GM10248 (cell line): ENCODE measurements around the gene CTXN3.

Experiments used
- CTCF ChIA-PET: fragments of 300-600 bp; sonication (Branson Sonifier 250); formaldehyde crosslinking; extraction: SDS; loops from one replicate; lab custom pipeline; 2021; ENCODE audit warnings: antibody characterized with exemption; lab: Yijun Ruan, JAX
- POLR2A ChIA-PET: fragments of 350-650 bp; sonication (Branson Sonifier 250); formaldehyde crosslinking; extraction: SDS; loops from one replicate; lab custom pipeline; 2020; ENCODE audit warnings: antibody characterized with exemption; lab: Yijun Ruan, JAX
- DNase-seq: peaks from one replicate; pipeline ENCODE4 v3.0.0; 2012; ENCODE audit errors: extremely low spot score
- CTCF ChIP-seq: IDR thresholded peaks from 2 replicates; pipeline ENCODE4 v1.5.1; 2012; ENCODE audit warnings: mild to moderate bottlenecking, low read depth; ENCODE audit errors: extremely low read depth, missing control alignments, control extremely low read depth

CTXN3 gene

GRCh38 chr5:127686424-127686823 lies 37.5 kb downstream of the CTXN3 start:
- CTCF ChIA-PET, result interaction anchor here (1.1 kb wide), 1 partner anchor 28 kb away, joined by 3 read pairs; no protein-coding TSS in a partner anchor

GRCh38 chr5:127694518-127695171 lies 45.8 kb downstream of the CTXN3 start:
- ChIA-PET POLR2A (no interaction called here), CTCF (interaction anchor here (1.2 kb wide), 1 partner anchor 9 kb away, joined by 3 read pairs; the partner anchor contains the start of gene CCDC192)

More at GRCh38 chr5:127686424-127686823, 37.5 kb downstream of the CTXN3 start:
- POLR2A ChIA-PET, result no interaction called here
- DNase-seq, result no peak
- TF ChIP-seq CTCF, result no peak

GRCh38 chr5:127695346-127695745 lies 46.5 kb downstream of the CTXN3 start:
- ChIA-PET CTCF (interaction anchor here (1.4 kb wide), 1 partner anchor 13 kb away, joined by 3 read pairs; no protein-coding TSS in a partner anchor), POLR2A (no interaction called here)
- no peak for DNase-seq
- no peak for TF ChIP-seq CTCF

More at GRCh38 chr5:127694518-127695171, 45.8 kb downstream of the CTXN3 start:
- TF ChIP-seq CTCF, result no peak
- DNase-seq, result no peak

GRCh38 chr5:127696683-127697082 lies 47.8 kb downstream of the CTXN3 start:
- no peak for DNase-seq
- POLR2A ChIA-PET, result no interaction called here

GRCh38 chr5:127697894-127698600 lies 49.2 kb downstream of the CTXN3 start:
- CTCF ChIA-PET, result no interaction called here
- no peak for TF ChIP-seq CTCF
- POLR2A ChIA-PET, result no interaction called here
- DNase-seq, result no peak

More at GRCh38 chr5:127696683-127697082, 47.8 kb downstream of the CTXN3 start:
- TF ChIP-seq CTCF, result no peak
- CTCF ChIA-PET, result interaction anchor here (1.4 kb wide), 1 partner anchor 11 kb away, joined by 3 read pairs; no protein-coding TSS in a partner anchor

GRCh38 chr5:127699416-127699815 lies 50.5 kb downstream of the CTXN3 start:
- no peak for DNase-seq
- TF ChIP-seq CTCF, result no peak
- CTCF ChIA-PET, result no interaction called here
- POLR2A ChIA-PET, result no interaction called here
